ENCODE results near the gene ANKDD1A.

ANKDD1A gene

GRCh38 chr15:64926661-64927060 is 15.0 kb downstream of the ANKDD1A start:
- DNase-seq, result no peak

GRCh38 chr15:64928626-64929220 is 17.0 kb downstream of the ANKDD1A start:
- DNase-seq, result no peak

- DNase-seq, result no peak
Measured at GRCh38 chr15:64930019-64930652, 18.4 kb downstream of the ANKDD1A start.

DNA sequence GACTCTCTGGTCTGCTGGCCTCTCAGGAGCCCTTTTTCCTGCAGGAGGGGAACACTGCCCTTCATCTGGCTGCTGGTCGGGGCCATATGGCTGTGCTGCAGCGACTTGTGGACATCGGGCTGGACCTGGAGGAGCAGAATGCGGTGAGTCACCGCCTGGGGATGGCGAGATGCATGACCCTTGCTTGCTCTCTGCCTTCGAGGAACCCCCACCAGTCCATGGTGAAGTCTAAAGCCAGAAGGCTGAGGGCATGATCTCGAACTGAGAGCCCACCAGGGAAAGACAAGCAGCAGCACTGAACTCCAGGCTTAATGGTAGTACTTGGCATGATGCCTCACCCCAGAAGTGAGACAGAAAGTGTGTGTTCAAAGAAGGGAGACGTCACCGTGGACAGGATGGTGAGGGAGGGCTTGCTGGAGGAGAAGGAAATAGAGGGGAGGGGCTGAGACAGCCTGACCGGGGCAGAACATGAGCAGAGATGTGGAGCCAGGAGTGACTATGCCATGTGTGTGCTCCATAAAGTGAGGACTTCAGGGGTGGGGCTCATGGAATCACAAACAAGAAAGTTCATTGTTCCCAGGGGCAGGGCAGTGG is 19.2 kb downstream of the ANKDD1A start:
- DNase-seq, result no peak

GRCh38 chr15:64931381-64931780 is 19.7 kb downstream of the ANKDD1A start:
- no peak for DNase-seq

GRCh38 chr15:64934023-64934422 is 22.3 kb downstream of the ANKDD1A start:
- DNase-seq, result no peak

DNA sequence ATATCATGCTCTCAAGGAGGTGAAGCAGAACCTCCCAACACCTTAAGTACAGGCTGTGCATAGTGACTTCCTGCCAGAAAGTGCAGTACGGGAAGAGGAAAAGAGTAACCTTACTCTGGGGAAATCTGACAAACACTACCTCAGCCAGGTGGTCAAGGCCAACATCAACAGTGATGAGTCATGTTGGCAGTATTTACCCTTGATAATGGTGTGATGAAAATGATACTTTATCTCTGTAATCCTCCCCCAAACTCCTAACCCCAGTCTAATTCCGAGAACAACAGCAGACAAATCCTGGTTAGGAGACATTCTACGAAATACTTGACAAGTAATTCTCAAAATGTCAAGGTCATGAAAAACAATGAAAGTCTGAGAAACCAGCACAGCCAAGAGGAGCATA is 26.5 kb downstream of the ANKDD1A start:
- no peak for DNase-seq

- no peak for DNase-seq
Measured at GRCh38 chr15:64942356-64942755, 30.7 kb downstream of the ANKDD1A start.

DNA sequence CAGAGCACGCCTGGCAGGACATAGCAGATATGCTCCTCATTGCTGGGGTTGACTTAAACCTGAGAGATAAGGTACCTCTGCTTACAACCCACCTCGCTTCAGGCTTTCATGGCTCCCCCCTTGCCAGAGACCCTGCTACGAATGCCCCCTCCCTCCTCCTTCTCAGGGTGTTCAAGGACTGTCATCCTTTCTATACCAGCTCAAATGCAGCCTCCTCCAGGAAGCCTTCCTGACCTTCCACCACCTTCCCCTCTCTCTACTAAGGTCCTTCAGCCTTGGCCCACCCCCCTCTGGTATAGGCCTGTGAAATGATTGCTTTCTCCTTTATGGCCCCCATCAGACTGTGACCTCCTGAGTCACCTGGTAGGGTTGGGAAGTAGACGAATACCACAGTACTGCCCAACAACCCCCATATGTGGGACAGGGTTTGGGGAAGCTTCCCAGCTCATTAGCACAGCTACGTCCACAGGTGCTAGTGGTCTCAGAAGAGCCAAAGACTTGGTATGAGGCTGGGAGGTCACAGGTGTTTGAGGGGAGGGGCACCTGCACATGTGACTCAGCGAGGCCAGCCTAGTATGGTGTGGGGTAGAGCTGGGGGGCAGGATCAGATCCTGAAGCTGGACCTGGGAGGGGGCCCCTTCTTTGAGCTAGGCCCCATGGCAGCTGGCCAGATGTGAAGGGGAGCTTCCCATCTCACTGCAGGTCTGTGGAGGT is 32.0 kb downstream of the ANKDD1A start:
- DNase-seq, result no peak

GRCh38 chr15:64944961-64945360 is 33.3 kb downstream of the ANKDD1A start:
- DNase-seq, result no peak

DNA sequence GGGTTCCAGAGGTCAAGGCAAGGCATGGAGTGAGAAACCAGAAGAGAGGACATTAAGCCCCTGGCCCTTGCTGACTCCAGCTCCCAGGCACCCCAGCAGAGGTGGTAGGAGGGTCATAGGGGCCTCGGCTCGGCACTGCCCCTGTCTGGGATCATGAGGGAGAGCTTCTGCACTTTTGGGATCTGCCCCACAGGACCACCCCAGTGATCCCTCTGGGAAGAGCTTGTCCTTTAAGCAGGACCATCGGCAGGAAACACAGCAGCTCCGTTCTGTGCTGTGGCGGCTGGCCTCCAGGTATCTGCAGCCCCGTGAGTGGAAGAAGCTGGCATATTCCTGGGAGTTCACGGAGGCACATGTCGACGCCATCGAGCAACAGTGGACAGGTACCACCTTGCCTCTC is 35.5 kb downstream of the ANKDD1A start:
- no peak for DNase-seq

GRCh38 chr15:64948916-64949315 is 37.2 kb downstream of the ANKDD1A start:
- DNase-seq, result no peak

DNA sequence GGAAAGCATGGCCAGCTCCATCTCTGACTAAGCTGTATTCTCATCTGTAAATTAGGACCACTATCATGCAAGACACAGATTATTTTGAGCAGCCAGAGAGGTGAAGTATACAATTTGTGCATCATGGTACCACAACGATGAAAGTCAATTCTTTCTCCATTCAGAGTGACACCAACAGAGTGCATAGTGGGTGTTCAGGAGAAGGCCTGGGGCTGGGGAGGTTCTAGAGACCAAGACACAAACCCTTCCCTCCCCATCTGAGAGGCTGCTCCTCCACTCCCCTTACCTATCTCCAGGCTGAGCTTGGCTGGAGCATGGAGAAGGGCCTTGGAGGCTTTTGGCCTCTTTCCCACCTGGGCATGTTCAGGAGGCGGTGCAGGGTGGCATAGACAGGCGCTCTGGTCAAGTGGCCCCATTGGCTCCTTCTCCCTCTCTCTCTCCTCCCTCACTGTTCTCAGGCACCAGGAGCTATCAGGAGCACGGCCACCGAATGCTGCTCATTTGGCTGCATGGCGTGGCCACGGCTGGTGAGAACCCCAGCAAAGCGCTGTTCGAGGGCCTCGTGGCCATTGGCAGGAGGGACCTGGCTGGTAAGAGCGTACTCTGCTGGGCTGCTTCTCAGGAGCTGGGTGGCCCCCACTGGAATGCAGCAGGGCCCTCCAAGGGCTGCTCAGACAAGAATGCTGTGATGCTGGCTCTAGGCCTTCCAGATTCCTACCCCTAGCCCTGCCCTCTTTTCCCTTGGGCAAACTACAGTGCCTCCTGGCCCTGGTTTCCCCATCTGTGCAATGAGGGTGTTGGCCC is 37.9 kb downstream of the ANKDD1A start:
- no peak for DNase-seq

DNA sequence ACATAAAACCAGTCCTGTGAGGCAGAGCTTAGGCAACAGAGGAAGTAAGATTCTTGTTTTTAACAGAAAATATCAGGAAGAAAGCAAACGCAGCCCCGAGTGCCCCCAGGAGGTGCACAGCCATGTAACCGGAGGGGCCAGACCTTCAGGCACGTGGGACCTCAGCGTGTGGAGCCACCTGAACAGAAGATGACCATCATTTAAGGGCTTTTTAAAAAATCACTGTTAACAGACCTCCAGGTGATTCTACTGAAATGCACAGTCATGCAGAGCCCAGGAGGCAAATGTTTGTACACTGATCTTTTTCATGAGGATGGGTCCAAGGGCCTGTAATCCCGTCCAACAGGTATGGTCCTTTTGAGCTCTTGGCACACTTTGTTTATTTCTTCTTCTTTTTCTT is 39.2 kb downstream of the ANKDD1A start:
- DNase-seq, result no peak

- no peak for DNase-seq
Measured at GRCh38 chr15:64951777-64952418, 40.2 kb downstream of the ANKDD1A start.

GRCh38 chr15:64954395-64954794 is 42.7 kb downstream of the ANKDD1A start:
- no peak for DNase-seq

DNA sequence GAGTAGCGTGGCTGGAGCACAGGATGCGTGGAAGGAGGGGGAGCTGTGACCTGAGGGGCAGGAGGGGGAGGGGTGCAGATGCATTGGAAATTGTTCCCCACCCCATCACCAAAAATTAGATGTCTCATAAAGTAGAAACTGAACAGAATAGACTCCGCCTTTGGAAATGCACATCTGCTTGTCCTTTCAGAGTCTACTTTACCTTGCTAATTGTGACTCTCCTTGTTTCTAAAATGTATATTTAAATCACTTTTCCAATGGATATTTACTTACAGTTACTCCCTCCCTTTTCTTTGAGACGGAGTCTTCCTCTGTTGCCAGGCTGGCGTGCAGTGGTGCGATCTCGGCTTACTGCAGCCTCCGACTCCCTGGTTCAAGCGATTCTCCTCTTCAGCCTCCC is 47.4 kb downstream of the ANKDD1A start:
- no peak for DNase-seq

DNA sequence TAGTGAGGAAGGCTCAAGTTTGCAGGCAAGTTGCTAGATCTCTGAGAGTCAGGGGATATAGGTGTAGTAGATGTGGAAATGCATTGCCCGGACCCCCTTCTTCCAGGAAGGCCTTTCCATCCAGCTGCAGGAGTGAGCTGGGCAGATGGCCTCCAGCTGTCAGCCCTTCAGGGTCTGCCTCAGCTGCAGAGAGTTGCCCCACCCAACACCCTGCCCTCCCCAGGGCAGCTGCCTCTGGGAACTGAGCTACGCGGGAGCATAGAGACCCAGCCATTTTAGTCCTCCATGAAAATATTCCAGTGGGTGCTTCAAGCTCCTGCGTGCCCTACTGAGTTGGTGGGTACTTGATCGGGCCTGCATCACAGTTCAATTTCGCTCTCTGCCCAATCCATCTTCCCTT is 48.5 kb downstream of the ANKDD1A start:
- DNase-seq, result no peak

- no peak for DNase-seq
Measured at GRCh38 chr15:64961013-64961412, 49.3 kb downstream of the ANKDD1A start.

GRCh38 chr15:64969401-64969800 is 57.7 kb downstream of the ANKDD1A start:
- DNase-seq, result no peak

GRCh38 chr15:64970698-64971097 is 59.0 kb downstream of the ANKDD1A start:
- DNase-seq, result no peak

DNA sequence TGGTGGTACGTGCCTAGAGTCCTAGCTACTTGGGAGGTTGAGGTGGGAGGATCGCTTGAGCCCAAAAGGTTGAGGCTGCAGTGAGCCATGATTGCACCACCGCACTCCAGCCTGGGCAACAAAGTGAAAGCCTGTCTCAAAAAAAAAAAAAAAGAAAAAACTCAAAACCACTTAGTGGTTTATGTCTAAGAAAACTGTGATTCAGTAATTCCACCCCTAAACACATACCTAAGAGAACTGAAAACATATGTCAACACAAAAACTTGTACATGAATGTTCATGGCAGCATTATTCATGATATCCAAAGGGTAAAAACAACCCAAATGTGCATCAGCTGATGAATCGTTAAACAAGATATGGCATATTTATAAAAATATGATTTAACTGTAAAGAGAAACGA is 63.7 kb downstream of the ANKDD1A start:
- DNase-seq, result no peak

DNA sequence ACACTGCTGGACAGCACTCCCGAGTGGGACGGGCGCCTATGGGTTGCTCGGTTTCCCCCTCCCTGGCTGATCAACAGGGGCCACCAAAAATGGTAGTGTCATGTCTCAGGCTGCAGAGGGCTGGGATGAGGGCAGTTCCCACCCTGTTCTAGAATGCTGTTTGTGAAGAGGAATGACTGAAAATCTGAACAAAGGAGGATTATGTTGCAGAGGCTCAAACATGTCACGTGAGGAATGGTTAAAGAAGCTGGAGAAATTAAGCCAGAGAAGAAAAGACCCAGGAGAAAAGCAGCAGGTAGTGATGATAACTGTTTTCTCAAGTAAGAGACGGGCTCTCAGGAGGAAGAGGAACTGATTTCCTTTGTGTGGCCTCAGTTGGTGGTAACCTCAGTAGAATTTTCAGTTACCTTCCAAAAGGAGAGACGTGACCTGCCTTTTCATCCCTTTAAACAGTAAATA is 67.6 kb downstream of the ANKDD1A start:
- DNase-seq, result no peak

Measured in retina (tissue), 1 donor.